ENCODE data around the gene LAPTM4A. TPM values are rescaled to one million over a fixed set of nuclear protein-coding genes. Genes with fewer than 3 reads are reported as not detected.

LAPTM4A gene
- total and polyA plus RNA-seq, 2 of the 4 experiments (the other 2 are of a cell fraction) = 97.7 to 401 TPM

- H2BK5ac ChIP-seq (ENCODE audit: low read depth, low read length, poor library complexity, severe bottlenecking) = no peak overlapping the region
- H3K36me3 ChIP-seq (ENCODE audit: control insufficient read depth, insufficient read depth, low read length) = no peaks in the 10 kb centered on the region; the same call in 1 of the 2 replicates
- H3K14ac ChIP-seq (replicated peaks; ENCODE audit: low read depth, low read length) = no peak overlapping the region
- peaks cover 3% of the 10 kb centered on the region; the same call in 1 of the 2 replicates for H3K9me1 ChIP-seq (ENCODE audit: insufficient read depth, low read length)
- BruUV-seq (replicated peaks) = no TSS peak
- no peak overlapping the region for H3K9ac ChIP-seq (ENCODE audit: low read depth, low read length)
- no peak overlapping the region for H2AK5ac ChIP-seq (ENCODE audit: low read depth, low read length)
- 100% methylated on average over 2 of the region's 4 CpGs; no CpG with 5 or more reads in 1 of the 2 experiments for WGBS, 2 experiments (ENCODE audit: extremely low coverage in 2 of 2, insufficient read length in 1 of 2)
- no peak overlapping the region for H4K8ac ChIP-seq (ENCODE audit: low read depth in 2 of 2, low read length in 2 of 2)
- no peak overlapping the region for H4K5ac ChIP-seq (ENCODE audit: low read depth, low read length)
- no peak overlapping the region for H3K4me2 ChIP-seq (ENCODE audit: low read depth, low read length)
- H3K56ac ChIP-seq (ENCODE audit: extremely low read depth, insufficient read depth, low read length) = no peak overlapping the region
- no peak overlapping the region for H2BK120ac ChIP-seq (ENCODE audit: low read depth, low read length)
- dilution Hi-C loops (cut with HindIII; ENCODE audit: low sequenced_read_pairs, unreplicated experiment) = no loop called here
- H3K79me1 ChIP-seq (ENCODE audit: low read depth in 1 of 2, low read length in 2 of 2) = no peaks in the 10 kb centered on the region
- POLR2A ChIA-PET (ENCODE audit: unreplicated experiment) = no interaction called here
- no peak overlapping the region for H3K23ac ChIP-seq (ENCODE audit: low read depth, low read length)
- H3K27me3 ChIP-seq (ENCODE audit: control insufficient read depth, insufficient read depth, low read length) = no peaks in the 10 kb centered on the region
- no peak overlapping the region for H3K4me3 ChIP-seq (ENCODE audit: insufficient read depth, low read depth, low read length)
- no peak overlapping the region for H3K27ac ChIP-seq (ENCODE audit: insufficient read depth, low read length)
- H3K4me1 ChIP-seq (ENCODE audit: control insufficient read depth, insufficient read depth, low read length) = no peaks in the 10 kb centered on the region
- no peak overlapping the region for H3K4ac ChIP-seq (ENCODE audit: low read depth, low read length)
- no peak for DNase-seq
- peaks cover 11% of the 10 kb centered on the region for H3K9me3 ChIP-seq (ENCODE audit: control insufficient read depth, insufficient read depth, low read length)
- H4K20me1 ChIP-seq (ENCODE audit: insufficient read depth, low read length) = no peaks in the 10 kb centered on the region
- no peak overlapping the region for H2AK9ac ChIP-seq (replicated peaks; ENCODE audit: low read depth, low read length, poor library complexity)
- TF ChIP-seq BHLHE40 (IDR thresholded peaks at IDR 0.05; ENCODE audit: low read depth, low read length) = no peak
- no peak for TF ChIP-seq RAD21 (IDR thresholded peaks at IDR 0.05; ENCODE audit: low read length)
- no peak for TF ChIP-seq RFX5 (IDR thresholded peaks at IDR 0.05; ENCODE audit: low read depth, low read length)
- TF ChIP-seq SMC3 (IDR thresholded peaks at IDR 0.05; ENCODE audit: low read depth, low read length) = no peak
- TF ChIP-seq MAZ (IDR thresholded peaks at IDR 0.05; ENCODE audit: borderline replicate concordance, low read depth, low read length) = no peak
- TF ChIP-seq MXI1 (IDR thresholded peaks at IDR 0.05; ENCODE audit: borderline replicate concordance, low read depth, low read length) = no peak
- no peak for TF ChIP-seq NFE2L2 (IDR thresholded peaks at IDR 0.05; ENCODE audit: low read depth, low read length)
- no peak for TF ChIP-seq USF2 (IDR thresholded peaks at IDR 0.05; ENCODE audit: low read depth, low read length)
- TF ChIP-seq ELK1 (IDR thresholded peaks at IDR 0.05; ENCODE audit: borderline replicate concordance, low read depth, low read length) = no peak
- CTCF ChIA-PET = interaction anchor here (0.7 kb wide), 1 partner anchor 74 kb away, joined by 5 read pairs; no protein-coding TSS in a partner anchor
- no peak overlapping the region for H2BK20ac ChIP-seq (ENCODE audit: low read depth, low read length)
- no peak for ATAC-seq (ENCODE audit: low read depth)
- no peak overlapping the region for H2AFZ ChIP-seq (replicated peaks; ENCODE audit: low read length, poor library complexity)
- no peak overlapping the region for H3K18ac ChIP-seq (ENCODE audit: low read depth, low read length)
- intact Hi-C loops (cut with micrococcal nuclease) = no loop called here
- in situ Hi-C loops (cut with MboI; ENCODE audit: low sequenced_read_pairs) = loop anchor here (10.0 kb wide), 1 partner anchor 55 kb away; no protein-coding TSS in a partner anchor
- H2BK15ac ChIP-seq (ENCODE audit: low read depth, low read length) = no peak overlapping the region
- no peak overlapping the region for H4K91ac ChIP-seq (ENCODE audit: insufficient read depth, low read depth, low read length)
These were observed 31.7 kb downstream of the LAPTM4A start for GRCh38 chr2:20019747-20020146.
